C4-2B (cell line): ENCODE results near the gene VAT1L.

Source experiments
- H3K27ac ChIP-seq: fragments of 450-650 bp; 2 replicates; pipeline ENCODE4 v1.5.1; 2017
- ZFX ChIP-seq: fragments of 450-650 bp; IDR thresholded peaks from 2 replicates; pipeline ENCODE4 v1.6.1; 2017
- TF ChIP-seq, protein P1 (sequence below): fragments of 450-650 bp; conservative IDR thresholded peaks from 2 replicates; pipeline ENCODE4 v1.5.1; 2017; ENCODE audit warnings: mild to moderate bottlenecking

The VAT1L gene

DNA sequence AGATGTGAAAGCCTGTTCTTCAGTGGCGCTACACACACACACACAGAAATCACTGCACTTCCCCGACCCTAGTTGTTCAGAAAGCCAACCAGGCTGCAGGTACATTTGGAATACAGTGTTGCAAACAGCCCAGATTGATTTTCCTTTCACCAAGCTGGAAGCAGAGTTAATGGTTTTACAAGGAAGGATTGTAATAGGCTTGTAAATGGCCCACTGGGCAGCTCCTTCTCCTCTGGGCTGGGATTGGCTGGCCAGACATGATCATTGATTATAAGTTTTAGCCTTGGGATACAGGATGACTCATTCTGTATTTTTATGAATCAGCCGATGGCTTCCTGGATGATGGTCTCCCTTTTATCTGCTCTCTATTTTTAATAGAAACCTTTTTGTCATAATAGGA, 2.5 kb downstream of the VAT1L start:
- no peak overlapping the region for H3K27ac ChIP-seq
- TF ChIP-seq, protein P1, sequence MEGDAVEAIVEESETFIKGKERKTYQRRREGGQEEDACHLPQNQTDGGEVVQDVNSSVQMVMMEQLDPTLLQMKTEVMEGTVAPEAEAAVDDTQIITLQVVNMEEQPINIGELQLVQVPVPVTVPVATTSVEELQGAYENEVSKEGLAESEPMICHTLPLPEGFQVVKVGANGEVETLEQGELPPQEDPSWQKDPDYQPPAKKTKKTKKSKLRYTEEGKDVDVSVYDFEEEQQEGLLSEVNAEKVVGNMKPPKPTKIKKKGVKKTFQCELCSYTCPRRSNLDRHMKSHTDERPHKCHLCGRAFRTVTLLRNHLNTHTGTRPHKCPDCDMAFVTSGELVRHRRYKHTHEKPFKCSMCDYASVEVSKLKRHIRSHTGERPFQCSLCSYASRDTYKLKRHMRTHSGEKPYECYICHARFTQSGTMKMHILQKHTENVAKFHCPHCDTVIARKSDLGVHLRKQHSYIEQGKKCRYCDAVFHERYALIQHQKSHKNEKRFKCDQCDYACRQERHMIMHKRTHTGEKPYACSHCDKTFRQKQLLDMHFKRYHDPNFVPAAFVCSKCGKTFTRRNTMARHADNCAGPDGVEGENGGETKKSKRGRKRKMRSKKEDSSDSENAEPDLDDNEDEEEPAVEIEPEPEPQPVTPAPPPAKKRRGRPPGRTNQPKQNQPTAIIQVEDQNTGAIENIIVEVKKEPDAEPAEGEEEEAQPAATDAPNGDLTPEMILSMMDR = no peak
- TF ChIP-seq ZFX = no peak

- H3K27ac ChIP-seq = no peak overlapping the region
- TF ChIP-seq, protein P1 = no peak
- TF ChIP-seq ZFX = no peak
Observed at GRCh38 chr16:77793417-77793816, 5.1 kb downstream of the VAT1L start.

- TF ChIP-seq ZFX = no peak
- TF ChIP-seq, protein P1 = no peak
- H3K27ac ChIP-seq = no peak overlapping the region
Observed at GRCh38 chr16:77794586-77794985, 6.2 kb downstream of the VAT1L start.

DNA sequence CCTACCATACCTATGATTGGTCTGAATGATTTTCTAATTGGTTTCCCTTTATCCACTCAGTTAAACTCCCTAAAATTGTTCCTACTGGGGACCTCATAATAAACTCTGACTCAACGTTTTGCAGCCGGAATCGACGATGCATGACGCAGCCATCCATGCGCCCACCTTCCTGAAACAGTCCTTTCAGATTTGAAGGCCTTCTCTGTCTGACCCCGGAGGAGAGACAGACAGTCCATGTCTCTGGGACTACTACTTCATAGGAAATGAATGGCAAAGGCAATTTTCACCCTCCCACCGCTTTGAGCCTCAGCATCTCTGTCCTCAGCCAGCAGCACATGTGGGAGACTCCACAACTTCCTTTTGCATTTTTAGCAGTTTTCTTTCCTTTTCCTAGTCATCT, 13.5 kb downstream of the VAT1L start:
- TF ChIP-seq, protein P1 = no peak
- TF ChIP-seq ZFX = no peak
- H3K27ac ChIP-seq = no peak overlapping the region

DNA sequence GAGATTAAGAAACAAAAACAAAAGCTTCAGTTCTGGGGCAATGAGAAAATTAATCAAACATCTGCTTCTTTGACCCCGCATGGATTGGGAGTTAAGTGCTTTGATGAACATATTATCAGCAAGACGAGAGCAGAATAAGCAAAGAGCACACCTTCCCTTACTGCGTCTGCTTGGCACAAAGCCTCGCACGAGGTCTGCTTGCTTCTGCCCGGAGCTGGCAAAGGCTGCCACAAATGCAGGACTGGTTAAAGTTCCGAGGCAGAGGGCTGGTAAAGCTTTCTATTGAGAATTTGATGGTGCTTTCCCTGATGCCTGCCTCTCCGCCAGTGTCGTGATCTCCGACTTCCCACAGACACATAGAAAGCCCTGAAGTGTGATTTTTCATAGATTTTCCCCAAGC, 17.0 kb downstream of the VAT1L start:
- H3K27ac ChIP-seq = no peak overlapping the region
- TF ChIP-seq, protein P1 = no peak
- TF ChIP-seq ZFX = no peak

- no peak overlapping the region for H3K27ac ChIP-seq
- TF ChIP-seq, protein P1 = no peak
- no peak for TF ChIP-seq ZFX
Observed at GRCh38 chr16:77807021-77807420, 18.7 kb downstream of the VAT1L start.

- H3K27ac ChIP-seq = no peak overlapping the region
- TF ChIP-seq ZFX = no peak
- TF ChIP-seq, protein P1 = no peak
Observed at GRCh38 chr16:77812856-77813500, 24.6 kb downstream of the VAT1L start.
